Measurements from ENCODE around the gene XYLB. TPM values are rescaled to one million over a fixed set of nuclear protein-coding genes. Genes with fewer than 3 reads are reported as not detected.

The XYLB gene
- total and polyA plus RNA-seq, 5 donors: 0.37 to 1.3 (median 0.65) TPM

GRCh38 chr3:38459499-38460048 lies 113.0 kb downstream of the XYLB start:
- ATAC-seq: peak in 1 of 2 donors; percentile 3
- H3K4me3 ChIP-seq (ENCODE audit: low read length): no peak overlapping the region

GRCh38 chr3:38460377-38461270 lies 114.0 kb downstream of the XYLB start:
- DNase-seq (no peak), ATAC-seq (no peak)
- H3K27ac ChIP-seq (ENCODE audit: low read length): peak overlapping the region; percentile 61
- 44% methylated on average over 12 of the region's 12 CpGs for WGBS
- no peaks in the 10 kb centered on the region for H3K27me3 ChIP-seq (ENCODE audit: control insufficient read depth, insufficient read depth)
- H3K9me3 ChIP-seq (ENCODE audit: control insufficient read depth, low read length): no peaks in the 10 kb centered on the region
- H3K4me1 ChIP-seq (ENCODE audit: control insufficient read depth, insufficient read depth, low read length): peaks cover 20% of the 10 kb centered on the region
- H3K4me3 ChIP-seq (ENCODE audit: low read length): no peak overlapping the region
- intact Hi-C loops (cut with DNase I): no loop called here

More at GRCh38 chr3:38459499-38460048, 113.0 kb downstream of the XYLB start:
- Histone ChIP-seq H3K27me3 (ENCODE audit: control insufficient read depth, insufficient read depth) (no peaks in the 10 kb centered on the region), H3K4me1 (ENCODE audit: control insufficient read depth, insufficient read depth, low read length) (peaks cover 20% of the 10 kb centered on the region), H3K27ac (ENCODE audit: low read length) (no peak overlapping the region), H3K9me3 (ENCODE audit: control insufficient read depth, low read length) (no peaks in the 10 kb centered on the region)
- WGBS: 83% methylated on average over 10 of the region's 10 CpGs
- intact Hi-C loops (cut with DNase I): no loop called here
- DNase-seq: no peak

Other genes with a start within 250 kb of the XYLB start
- 10 to 100 TPM; 80.8 to 98.8 (median 88.4) TPM for gene ACAA1, start 209.7 kb upstream of the XYLB start, total RNA-seq
- 98.8 TPM for gene ACAA1, start 209.7 kb upstream of the XYLB start, polyA plus RNA-seq
- 10 to 100 TPM; 11.1 to 19.8 (median 13.1) TPM for gene MYD88, start 208.1 kb upstream of the XYLB start, total RNA-seq
- 8.4 TPM for gene MYD88, start 208.1 kb upstream of the XYLB start, polyA plus RNA-seq
- 10 to 100 TPM; 20.2 to 39.1 (median 25.1) TPM for gene OXSR1, start 181.2 kb upstream of the XYLB start, total RNA-seq
- gene OXSR1, start 181.2 kb upstream of the XYLB start, polyA plus RNA-seq: 12.9 TPM
- under 1 TPM in 2 of 4 donors, not detected in 2; 0.18 to 0.29 TPM for gene SLC22A13, start 81.0 kb upstream of the XYLB start, total RNA-seq
- gene SLC22A13, start 81.0 kb upstream of the XYLB start, polyA plus RNA-seq: 0.09 TPM
- gene SLC22A14, start 64.5 kb upstream of the XYLB start, total RNA-seq: under 1 TPM in 2 of 4 donors, not detected in 2; 0.14 to 0.17 TPM
- gene SLC22A14, start 64.5 kb upstream of the XYLB start, polyA plus RNA-seq: 0.11 TPM
- gene ACVR2B, start 107.1 kb downstream of the XYLB start, total RNA-seq: 1 to 10 TPM; 5.0 to 6.2 (median 5.7) TPM
- 1.7 TPM for gene ACVR2B, start 107.1 kb downstream of the XYLB start, polyA plus RNA-seq
- 10 to 100 TPM; 19.4 to 27.7 (median 24.6) TPM for gene EXOG, start 149.6 kb downstream of the XYLB start, total RNA-seq
- gene EXOG, start 149.6 kb downstream of the XYLB start, polyA plus RNA-seq: 22.4 TPM